IMR-90 (cell line): ENCODE results near the gene OR4K13. TPM values are rescaled to one million over a fixed set of nuclear protein-coding genes. Genes with fewer than 3 reads are reported as not detected.

Experiments used
- ATAC-seq: fragments of 200-7000 bp; cut with Tn5 transposase; 2 replicates; pipeline ENCODE4 v1.9.1; 2020; ENCODE audit warnings: low read depth, mild to moderate bottlenecking, moderate library complexity
- BruUV-seq: library from RNA; stranded (reverse); fragments of 400-500 nt; replicated peaks from 2 replicates; lab custom pipeline; 2021; lab: Mats Ljungman, UMichigan
- CTCF ChIA-PET: fragments of 300-600 bp; formaldehyde crosslinking; extraction: SDS; loops from one replicate; lab custom pipeline; 2021; ENCODE audit warnings: antibody characterized with exemption; lab: Yijun Ruan, JAX
- POLR2A ChIA-PET: fragments of 300-600 bp; sonication (Branson Sonifier 250); formaldehyde crosslinking; loops from one replicate; lab custom pipeline; 2022; ENCODE audit warnings: antibody characterized with exemption; ENCODE audit not compliant: unreplicated experiment; lab: Charles Lee
- DNase-seq: peaks from one replicate; pipeline ENCODE4 v3.0.0; 2013
- H2AFZ ChIP-seq: replicated peaks from 2 replicates; pipeline ENCODE3; 2013; ENCODE audit warnings: low read length, mild to moderate bottlenecking; ENCODE audit not compliant: poor library complexity
- H2AK5ac ChIP-seq: 2 replicates; pipeline ENCODE4 v1.6.1; 2013; ENCODE audit warnings: low read depth, low read length, inconsistent platforms
- H2AK9ac ChIP-seq: replicated peaks from 2 replicates; pipeline ENCODE3; 2013; ENCODE audit warnings: mild to moderate bottlenecking, low read depth, low read length, moderate library complexity; ENCODE audit not compliant: poor library complexity
- H2BK120ac ChIP-seq: 2 replicates; pipeline ENCODE4 v1.6.1; 2013; ENCODE audit warnings: low read depth, low read length, inconsistent platforms
- H2BK15ac ChIP-seq: 3 replicates; pipeline ENCODE4 v1.6.1; 2013; ENCODE audit warnings: low read depth, low read length, inconsistent platforms
- H2BK20ac ChIP-seq: 2 replicates; pipeline ENCODE4 v1.6.1; 2013; ENCODE audit warnings: low read depth, mild to moderate bottlenecking, inconsistent platforms, low read length, moderate library complexity
- H2BK5ac ChIP-seq: 2 replicates; pipeline ENCODE4 v1.6.1; 2013; ENCODE audit warnings: mild to moderate bottlenecking, low read depth, low read length, inconsistent platforms; ENCODE audit not compliant: poor library complexity, severe bottlenecking
- H3K14ac ChIP-seq: replicated peaks from 2 replicates; pipeline ENCODE4 v1.6.1; 2013; ENCODE audit warnings: low read depth, low read length, inconsistent platforms
- H3K18ac ChIP-seq: 2 replicates; pipeline ENCODE4 v1.6.1; 2013; ENCODE audit warnings: low read depth, low read length, control low read depth
- H3K23ac ChIP-seq: 2 replicates; pipeline ENCODE4 v1.6.1; 2013; ENCODE audit warnings: low read depth, low read length, inconsistent platforms
- H3K27ac ChIP-seq: 2 replicates; pipeline ENCODE4 v1.5.1; 2013; ENCODE audit warnings: mild to moderate bottlenecking, control low read depth, low read length; ENCODE audit not compliant: insufficient read depth
- H3K27me3 ChIP-seq: 2 replicates; pipeline ENCODE4 v1.6.1; 2013; ENCODE audit warnings: low read length; ENCODE audit not compliant: control insufficient read depth, insufficient read depth
- H3K36me3 ChIP-seq: 2 replicates; pipeline ENCODE4 v1.6.1; 2013; ENCODE audit warnings: low read length, mixed read lengths; ENCODE audit not compliant: control insufficient read depth, insufficient read depth
- H3K4ac ChIP-seq: 2 replicates; pipeline ENCODE4 v1.6.1; 2013; ENCODE audit warnings: low read depth, low read length, inconsistent platforms
- H3K4me1 ChIP-seq: 2 replicates; pipeline ENCODE4 v1.6.1; 2013; ENCODE audit warnings: low read length, mixed read lengths; ENCODE audit not compliant: control insufficient read depth, insufficient read depth
- H3K4me2 ChIP-seq: 2 replicates; pipeline ENCODE4 v1.6.1; 2013; ENCODE audit warnings: low read depth, mild to moderate bottlenecking, control low read depth, low read length, moderate library complexity
- H3K4me3 ChIP-seq: 2 replicates; pipeline ENCODE4 v1.5.1; 2013; ENCODE audit warnings: low read depth, mild to moderate bottlenecking, control low read depth, low read length, moderate library complexity; ENCODE audit not compliant: insufficient read depth
- H3K56ac ChIP-seq: 2 replicates; pipeline ENCODE4 v1.6.1; 2013; ENCODE audit warnings: low read length, inconsistent platforms; ENCODE audit not compliant: insufficient read depth; ENCODE audit errors: extremely low read depth
- H3K79me1 ChIP-seq, 2 experiments: 2 replicates each; pipeline ENCODE4 v1.6.1; 2013; ENCODE audit warnings: low read length in 2 of 2, inconsistent platforms in 1 of 2, low read depth in 1 of 2
- H3K9ac ChIP-seq: 2 replicates; pipeline ENCODE4 v1.6.1; 2013; ENCODE audit warnings: low read depth, low read length, control low read depth
- H3K9me1 ChIP-seq: 2 replicates; pipeline ENCODE4 v1.6.1; 2013; ENCODE audit warnings: low read length, inconsistent platforms; ENCODE audit not compliant: insufficient read depth
- H3K9me3 ChIP-seq: 2 replicates; pipeline ENCODE4 v1.6.1; 2013; ENCODE audit warnings: low read length; ENCODE audit not compliant: control insufficient read depth, insufficient read depth
- H4K20me1 ChIP-seq: 2 replicates; pipeline ENCODE4 v1.6.1; 2013; ENCODE audit warnings: low read length, inconsistent platforms; ENCODE audit not compliant: insufficient read depth
- H4K5ac ChIP-seq: 2 replicates; pipeline ENCODE4 v1.6.1; 2013; ENCODE audit warnings: mild to moderate bottlenecking, low read depth, low read length, control low read depth
- H4K8ac ChIP-seq, 2 experiments: 2 replicates each; pipeline ENCODE4 v1.6.1; 2013; ENCODE audit warnings: low read depth in 2 of 2, low read length in 2 of 2, control low read depth in 1 of 2, inconsistent platforms in 1 of 2
- H4K91ac ChIP-seq: 2 replicates; pipeline ENCODE4 v1.6.1; 2013; ENCODE audit warnings: low read depth, low read length, inconsistent platforms; ENCODE audit not compliant: insufficient read depth
- BHLHE40 ChIP-seq: fragments of 150-350 bp; IDR thresholded peaks from 2 replicates; pipeline ENCODE4 v1.6.1; 2016; ENCODE audit warnings: mild to moderate bottlenecking, low read depth, low read length
- CEBPB ChIP-seq: IDR thresholded peaks from 2 replicates; pipeline ENCODE4 v1.6.1; 2012; ENCODE audit warnings: low read depth, low read length, improper control_type of control experiment
- CHD1 ChIP-seq: IDR thresholded peaks from 2 replicates; pipeline ENCODE4 v1.6.1; 2012; ENCODE audit warnings: low read depth, low read length, improper control_type of control experiment
- CTCF ChIP-seq: conservative IDR thresholded peaks from 2 replicates; pipeline ENCODE4 v1.5.1; 2012; ENCODE audit warnings: mild to moderate bottlenecking, low read depth, low read length, improper control_type of control experiment
- ELK1 ChIP-seq: fragments of 150-350 bp; IDR thresholded peaks from 2 replicates; pipeline ENCODE4 v1.6.1; 2016; ENCODE audit warnings: low read depth, mild to moderate bottlenecking, low read length, moderate library complexity, borderline replicate concordance
- FOS ChIP-seq: fragments of 150-350 bp; IDR thresholded peaks from 2 replicates; pipeline ENCODE4 v1.6.1; 2016; ENCODE audit warnings: low read depth, low read length
- MAZ ChIP-seq: IDR thresholded peaks from 2 replicates; pipeline ENCODE4 v1.6.1; 2012; ENCODE audit warnings: low read depth, mild to moderate bottlenecking, low read length, improper control_type of control experiment, moderate library complexity, borderline replicate concordance
- MXI1 ChIP-seq: IDR thresholded peaks from 2 replicates; pipeline ENCODE4 v1.6.1; 2012; ENCODE audit warnings: low read depth, mild to moderate bottlenecking, low read length, moderate library complexity, borderline replicate concordance
- POLR2A ChIP-seq: IDR thresholded peaks from 2 replicates; pipeline ENCODE4 v1.6.1; 2012; ENCODE audit warnings: mild to moderate bottlenecking, low read depth, low read length
- RAD21 ChIP-seq: IDR thresholded peaks from 2 replicates; pipeline ENCODE4 v1.6.1; 2012; ENCODE audit warnings: low read length, improper control_type of control experiment
- RCOR1 ChIP-seq: IDR thresholded peaks from 2 replicates; pipeline ENCODE4 v1.6.1; 2012; ENCODE audit warnings: mild to moderate bottlenecking, low read length, improper control_type of control experiment; ENCODE audit not compliant: insufficient replicate concordance
- RFX5 ChIP-seq: IDR thresholded peaks from 2 replicates; pipeline ENCODE4 v1.8.0; 2012; ENCODE audit warnings: low read depth, mild to moderate bottlenecking, low read length, moderate library complexity
- SMC3 ChIP-seq: fragments of 150-350 bp; IDR thresholded peaks from 2 replicates; pipeline ENCODE4 v1.6.1; 2016; ENCODE audit warnings: low read depth, mild to moderate bottlenecking, antibody characterized with exemption, low read length, moderate library complexity
- USF2 ChIP-seq: fragments of 150-350 bp; IDR thresholded peaks from 2 replicates; pipeline ENCODE4 v1.6.1; 2017; ENCODE audit warnings: mild to moderate bottlenecking, antibody characterized with exemption, low read length, low read depth
- WGBS, 2 experiments: methylation state at CpG; one replicate each; pipeline versions ENCODE4 v1.1.5 to v1.1.7; 2013; ENCODE audit warnings: missing lambda C conversion rate in 2 of 2; ENCODE audit not compliant: insufficient read length in 1 of 2; ENCODE audit errors: extremely low coverage in 2 of 2; 5-methylcytosine and 5-hydroxymethylcytosine counted together
- dilution Hi-C: fragments of 300-500 bp; cut with HindIII; formaldehyde crosslinking; loops from one replicate; pipeline ENCODE4 v1.14.3; 2018; ENCODE audit warnings: low sequenced_read_pairs; ENCODE audit not compliant: unreplicated experiment
- in situ Hi-C: fragments of 300-500 bp; cut with MboI; formaldehyde crosslinking; loops from 3 replicates; pipeline ENCODE4 v1.14.3; 2019; ENCODE audit warnings: low sequenced_read_pairs, inconsistent platforms, mixed read lengths
- intact Hi-C: fragments of 100-400 bp; cut with micrococcal nuclease; formaldehyde crosslinking; loops from 2 replicates; pipeline ENCODE4 v1.10.0; 2022
- polyA plus RNA-seq, 3 experiments: library from polyadenylated mRNA; depleted of rRNA; stranded (reverse); fragments of >200 nt; gene quantifications; 2 replicates each; pipeline ENCODE4 v1.2.3, GENCODE V29; 2012; ENCODE audit warnings: low replicate concordance in 1 of 3
- total RNA-seq: library from RNA; depleted of rRNA; stranded (reverse); fragments of >200 nt; gene quantifications from 2 replicates; pipeline ENCODE4 v1.2.3, GENCODE V29; 2012

OR4K13 gene
- total and polyA plus RNA-seq, 2 of the 4 experiments (the other 2 are of a cell fraction): not detected

- H3K79me1 ChIP-seq: no peaks in the 10 kb centered on the region
- TF ChIP-seq POLR2A: no peak
- no peak for TF ChIP-seq ELK1
- TF ChIP-seq MXI1: no peak
- no peak for TF ChIP-seq USF2
- no peak for TF ChIP-seq CTCF
- TF ChIP-seq FOS: no peak
- TF ChIP-seq CHD1: no peak
- TF ChIP-seq CEBPB: no peak
- no peak for TF ChIP-seq RFX5
- TF ChIP-seq SMC3: no peak
- no peak for TF ChIP-seq BHLHE40
- TF ChIP-seq RAD21: no peak
- TF ChIP-seq RCOR1: no peak
- TF ChIP-seq MAZ: no peak
- in situ Hi-C loops: no loop called here
Observed at GRCh38 chr14:20002319-20002718, 33.5 kb downstream of the OR4K13 start.

More at GRCh38 chr14:20002319-20002718, 33.5 kb downstream of the OR4K13 start:
- no peak overlapping the region for H4K8ac ChIP-seq
- H3K9me1 ChIP-seq: no peaks in the 10 kb centered on the region
- H3K27ac ChIP-seq: no peak overlapping the region
- H3K36me3 ChIP-seq: no peaks in the 10 kb centered on the region
- H2BK20ac ChIP-seq: no peak overlapping the region
- ChIA-PET CTCF (no interaction called here), POLR2A (no interaction called here)
- H2BK15ac ChIP-seq: no peak overlapping the region
- dilution Hi-C loops (no loop called here), intact Hi-C loops (no loop called here)
- H4K91ac ChIP-seq: no peak overlapping the region
- no peak overlapping the region for H2BK5ac ChIP-seq
- H3K56ac ChIP-seq: no peak overlapping the region
- H3K14ac ChIP-seq: no peak overlapping the region
- no peak overlapping the region for H3K18ac ChIP-seq
- BruUV-seq: no TSS peak
- no peaks in the 10 kb centered on the region for H3K4me1 ChIP-seq
- no peaks in the 10 kb centered on the region for H3K27me3 ChIP-seq
- no peak overlapping the region for H3K23ac ChIP-seq
- WGBS, 2 experiments: no CpG with 5 or more reads among the region's 7 CpGs
- DNase-seq: no peak
- H2AFZ ChIP-seq: no peak overlapping the region
- H3K9ac ChIP-seq: no peak overlapping the region
- no peak overlapping the region for H4K5ac ChIP-seq
- no peak overlapping the region for H3K4ac ChIP-seq
- H2BK120ac ChIP-seq: no peak overlapping the region
- no peak for ATAC-seq
- no peak overlapping the region for H3K4me2 ChIP-seq
- H3K4me3 ChIP-seq: no peak overlapping the region
- H2AK9ac ChIP-seq: no peak overlapping the region
- H2AK5ac ChIP-seq: no peak overlapping the region
- H3K9me3 ChIP-seq: peaks cover 7% of the 10 kb centered on the region; the same call in 1 of the 2 replicates
- no peaks in the 10 kb centered on the region for H4K20me1 ChIP-seq
